Peyer's patch (tissue), 4 donors: ENCODE data around the gene PIP5K1B.

Source experiments
- POLR2A ChIP-seq, 2 donors: fragments of 450-650 bp; IDR thresholded peaks; one replicate each; pipeline ENCODE4 v1.5.1; 2017; ENCODE audit warnings: antibody characterized with exemption in 2 of 2, mild to moderate bottlenecking in 2 of 2, moderate library complexity in 2 of 2
- TF ChIP-seq, protein P1 (sequence below), 6 experiments: fragments of 450-650 bp in 4 of 6; fragments of 200-600 bp in 2 of 6; sonication (generic) in 1 of 6; IDR thresholded peaks; one replicate each; pipeline ENCODE4 v1.5.1; 2017 to 2019; ENCODE audit warnings: antibody characterized with exemption in 6 of 6, mild to moderate bottlenecking in 3 of 6, moderate library complexity in 1 of 6

DNA sequence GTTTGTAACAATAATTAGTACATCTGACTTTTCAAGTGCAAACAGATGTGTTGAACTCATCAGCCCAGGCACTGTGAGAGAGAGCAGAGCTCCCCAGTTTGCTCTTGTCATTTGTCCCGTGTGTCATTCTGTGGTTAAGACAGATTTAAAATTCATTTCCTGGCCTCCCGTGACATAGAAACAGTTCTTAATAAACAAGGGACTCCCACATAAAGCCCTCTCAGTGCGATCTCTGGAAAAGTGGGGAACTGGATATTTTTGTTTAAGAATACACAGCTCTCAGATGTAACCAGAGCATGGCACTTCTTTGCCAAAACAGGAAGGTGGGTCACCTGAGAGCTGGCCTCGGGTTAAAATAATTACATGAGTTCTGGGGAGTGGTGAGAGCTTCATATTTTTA is 250.3 kb downstream of the PIP5K1B start:
- TF ChIP-seq, protein P1, sequence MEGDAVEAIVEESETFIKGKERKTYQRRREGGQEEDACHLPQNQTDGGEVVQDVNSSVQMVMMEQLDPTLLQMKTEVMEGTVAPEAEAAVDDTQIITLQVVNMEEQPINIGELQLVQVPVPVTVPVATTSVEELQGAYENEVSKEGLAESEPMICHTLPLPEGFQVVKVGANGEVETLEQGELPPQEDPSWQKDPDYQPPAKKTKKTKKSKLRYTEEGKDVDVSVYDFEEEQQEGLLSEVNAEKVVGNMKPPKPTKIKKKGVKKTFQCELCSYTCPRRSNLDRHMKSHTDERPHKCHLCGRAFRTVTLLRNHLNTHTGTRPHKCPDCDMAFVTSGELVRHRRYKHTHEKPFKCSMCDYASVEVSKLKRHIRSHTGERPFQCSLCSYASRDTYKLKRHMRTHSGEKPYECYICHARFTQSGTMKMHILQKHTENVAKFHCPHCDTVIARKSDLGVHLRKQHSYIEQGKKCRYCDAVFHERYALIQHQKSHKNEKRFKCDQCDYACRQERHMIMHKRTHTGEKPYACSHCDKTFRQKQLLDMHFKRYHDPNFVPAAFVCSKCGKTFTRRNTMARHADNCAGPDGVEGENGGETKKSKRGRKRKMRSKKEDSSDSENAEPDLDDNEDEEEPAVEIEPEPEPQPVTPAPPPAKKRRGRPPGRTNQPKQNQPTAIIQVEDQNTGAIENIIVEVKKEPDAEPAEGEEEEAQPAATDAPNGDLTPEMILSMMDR (IDR thresholded peaks at IDR 0.05), result no peak
- TF ChIP-seq POLR2A (IDR thresholded peaks at IDR 0.05), result no peak
